H1 (cell line): ENCODE results near the gene LURAP1L. TPM values are rescaled to one million over a fixed set of nuclear protein-coding genes. Genes with fewer than 3 reads are reported as not detected.

Experiments used
- CTCF ChIA-PET: fragments of 300-600 bp; sonication (Branson Sonifier 250); formaldehyde crosslinking; loops from one replicate; lab custom pipeline; 2021; ENCODE audit not compliant: partially characterized antibody; lab: Charles Lee
- POLR2A ChIA-PET: fragments of 300-600 bp; sonication (Branson Sonifier 250); formaldehyde crosslinking; loops from one replicate; lab custom pipeline; 2021; ENCODE audit warnings: inconsistent platforms; ENCODE audit not compliant: partially characterized antibody; lab: Charles Lee
- DNase-seq, 2 experiments: peaks; one replicate each; pipeline versions ENCODE4 v3.0.0 to v3.0.0-alpha.2; 2010 to 2022; ENCODE audit warnings: low spot score in 2 of 2, low read depth in 1 of 2, mixed read lengths in 1 of 2
- FAIRE-seq: peaks from 2 replicates; lab custom pipeline; 2011; peaks lifted over from hg19 to GRCh38; lab: Jason Lieb, UNC
- H2AFZ ChIP-seq: 2 replicates; pipeline ENCODE4 v1.8.1; 2012; ENCODE audit warnings: low read length, inconsistent platforms
- H2AK5ac ChIP-seq: 2 replicates; pipeline ENCODE4 v1.6.1; 2013; ENCODE audit warnings: low read depth, low read length
- H2BK120ac ChIP-seq: replicated peaks from 2 replicates; pipeline ENCODE3; 2013; ENCODE audit warnings: low read depth, low read length, inconsistent platforms
- H2BK12ac ChIP-seq: 2 replicates; pipeline ENCODE4 v1.6.1; 2013; ENCODE audit warnings: low read depth, low read length
- H2BK15ac ChIP-seq: 2 replicates; pipeline ENCODE4 v1.6.1; 2013; ENCODE audit warnings: low read length
- H2BK20ac ChIP-seq: 2 replicates; pipeline ENCODE4 v1.6.1; 2013; ENCODE audit warnings: low read length
- H2BK5ac ChIP-seq: 2 replicates; pipeline ENCODE4 v1.6.1; 2013; ENCODE audit warnings: low read depth, low read length
- H3K14ac ChIP-seq: 2 replicates; pipeline ENCODE4 v1.6.1; 2013; ENCODE audit warnings: inconsistent platforms; ENCODE audit not compliant: insufficient read length
- H3K18ac ChIP-seq: 2 replicates; pipeline ENCODE4 v1.6.1; 2013; ENCODE audit warnings: low read length; ENCODE audit errors: extremely low read depth
- H3K23ac ChIP-seq: 2 replicates; pipeline ENCODE4 v1.6.1; 2013; ENCODE audit warnings: inconsistent platforms; ENCODE audit not compliant: insufficient read length
- H3K23me2 ChIP-seq: 2 replicates; pipeline ENCODE4 v1.6.1; 2013; ENCODE audit warnings: low read depth, low read length
- H3K27ac ChIP-seq: 2 replicates; pipeline ENCODE4 v1.6.1; 2011; ENCODE audit warnings: low read depth, low read length, inconsistent platforms
- H3K27me3 ChIP-seq, 4 experiments: replicated peaks in 1 of 4; 1 replicate in 1 of 4; 2 replicates in 3 of 4; pipeline versions ENCODE4 v1.6.1 to v1.8.1; 2011 to 2013; ENCODE audit warnings: low read length in 3 of 4, mild to moderate bottlenecking in 3 of 4, inconsistent platforms in 2 of 4, mixed read lengths in 2 of 4, moderate library complexity in 1 of 4; ENCODE audit not compliant: control insufficient read depth in 3 of 4, insufficient read depth in 3 of 4; ENCODE audit errors: extremely low read depth in 1 of 4
- H3K36me3 ChIP-seq, 4 experiments: 2 replicates each; pipeline versions ENCODE4 v1.6.1 to v1.8.1; 2011 to 2013; ENCODE audit warnings: mild to moderate bottlenecking in 4 of 4, low read length in 3 of 4, moderate library complexity in 2 of 4, control low read depth in 1 of 4, inconsistent platforms in 1 of 4; ENCODE audit not compliant: insufficient read depth in 4 of 4, control insufficient read depth in 2 of 4
- H3K4ac ChIP-seq: replicated peaks from 2 replicates; pipeline ENCODE3; 2013; ENCODE audit warnings: low read length, low read depth, mixed read lengths, inconsistent platforms; ENCODE audit not compliant: insufficient read length
- H3K4me1 ChIP-seq, 4 experiments: replicated peaks in 1 of 4; 1 replicate in 1 of 4; 2 replicates in 3 of 4; pipeline versions ENCODE4 v1.6.1 to v1.8.1; 2011 to 2013; ENCODE audit warnings: low read length in 3 of 4, inconsistent platforms in 2 of 4, mixed read lengths in 1 of 4; ENCODE audit not compliant: insufficient read depth in 4 of 4, control insufficient read depth in 3 of 4
- H3K4me2 ChIP-seq, 2 experiments: 2 replicates each; pipeline versions ENCODE4 v1.6.1 to v1.8.1; 2011 to 2013; ENCODE audit warnings: low read depth in 2 of 2, low read length in 2 of 2, control low read depth in 1 of 2, inconsistent platforms in 1 of 2, mild to moderate bottlenecking in 1 of 2; ENCODE audit not compliant: insufficient read depth in 1 of 2
- H3K4me3 ChIP-seq, 4 experiments: fragments of 200-600, 300-600 bp in 1 of 4; sonication (generic), shearing (Covaris generic), sonication (Bioruptor Twin) in 1 of 4; 2 replicates each; pipeline versions ENCODE4 v1.5.1 to v1.8.1; 2011 to 2016; ENCODE audit warnings: low read length in 4 of 4, low read depth in 3 of 4, control low read depth in 2 of 4, inconsistent platforms in 2 of 4, mild to moderate bottlenecking in 2 of 4, mixed read lengths in 1 of 4, moderate library complexity in 1 of 4; ENCODE audit not compliant: insufficient read depth in 2 of 4; ENCODE audit errors: extremely low read depth in 1 of 4
- H3K56ac ChIP-seq: replicated peaks from 2 replicates; pipeline ENCODE3; 2013; ENCODE audit warnings: low read depth, mild to moderate bottlenecking, mixed read lengths, low read length, inconsistent platforms; ENCODE audit not compliant: insufficient read length
- H3K79me1 ChIP-seq: 2 replicates; pipeline ENCODE4 v1.6.1; 2013; ENCODE audit warnings: low read depth, low read length, control low read depth
- H3K79me2 ChIP-seq, 2 experiments: 2 replicates each; pipeline versions ENCODE4 v1.6.1 to v1.8.1; 2012 to 2013; ENCODE audit warnings: low read length in 2 of 2, mild to moderate bottlenecking in 2 of 2, inconsistent platforms in 1 of 2; ENCODE audit not compliant: insufficient read depth in 2 of 2, control insufficient read depth in 1 of 2
- H3K9ac ChIP-seq, 4 experiments: replicated peaks in 1 of 4; 1 replicate in 1 of 4; 2 replicates in 3 of 4; pipeline versions ENCODE4 v1.6.1 to v1.8.1; 2011 to 2013; ENCODE audit warnings: low read depth in 3 of 4, low read length in 3 of 4, control low read depth in 2 of 4, mild to moderate bottlenecking in 2 of 4, moderate library complexity in 2 of 4, inconsistent platforms in 1 of 4; ENCODE audit errors: extremely low read depth in 1 of 4
- H3K9me3 ChIP-seq, 2 experiments: 2 replicates each; pipeline versions ENCODE4 v1.6.1 to v1.8.1; 2012 to 2013; ENCODE audit warnings: mild to moderate bottlenecking in 2 of 2, moderate library complexity in 2 of 2, control low read depth in 1 of 2, inconsistent platforms in 1 of 2, low read depth in 1 of 2, low read length in 1 of 2, mixed read lengths in 1 of 2; ENCODE audit not compliant: insufficient read depth in 2 of 2
- H4K20me1 ChIP-seq, 2 experiments: replicated peaks in 1 of 2; 2 replicates each; pipeline versions ENCODE3 to v1.8.1; 2011 to 2013; ENCODE audit warnings: inconsistent platforms in 2 of 2, low read length in 2 of 2, mild to moderate bottlenecking in 1 of 2; ENCODE audit not compliant: insufficient read depth in 2 of 2, control insufficient read depth in 1 of 2
- H4K5ac ChIP-seq: 2 replicates; pipeline ENCODE4 v1.6.1; 2013; ENCODE audit warnings: low read length, low read depth, mixed read lengths, inconsistent platforms; ENCODE audit not compliant: insufficient read length
- H4K8ac ChIP-seq: 2 replicates; pipeline ENCODE4 v1.8.0; 2013; ENCODE audit warnings: mild to moderate bottlenecking, moderate library complexity, low read length, inconsistent platforms; ENCODE audit not compliant: insufficient read depth; ENCODE audit errors: extremely low read depth
- H4K91ac ChIP-seq: replicated peaks from 2 replicates; pipeline ENCODE3; 2013; ENCODE audit warnings: low read length, mixed read lengths, inconsistent platforms; ENCODE audit not compliant: insufficient read length
- BCL11A ChIP-seq, 2 experiments: IDR thresholded peaks; one replicate each; pipeline ENCODE4 v1.6.1; 2011; ENCODE audit warnings: low read depth in 2 of 2, low read length in 2 of 2, mild to moderate bottlenecking in 2 of 2
- CBX5 ChIP-seq: fragments of 300-800, 300-1000 bp; sonication (generic); IDR thresholded peaks from 2 replicates; pipeline ENCODE4 v1.7.1; 2016; ENCODE audit warnings: antibody characterized with exemption, low read length, low read depth
- CBX8 ChIP-seq: fragments of 300-800, 300-1000 bp; sonication (generic); IDR thresholded peaks from 2 replicates; pipeline ENCODE4 v1.7.1; 2016; ENCODE audit warnings: low read depth, low read length, borderline replicate concordance
- CEBPB ChIP-seq: IDR thresholded peaks from 2 replicates; pipeline ENCODE4 v1.6.1; 2012; ENCODE audit warnings: low read depth, low read length
- CHD2 ChIP-seq: IDR thresholded peaks from 2 replicates; pipeline ENCODE4 v1.6.1; 2012; ENCODE audit warnings: low read length, improper control_type of control experiment
- CTBP2 ChIP-seq: IDR thresholded peaks from 2 replicates; pipeline ENCODE4 v1.7.0; 2011; ENCODE audit warnings: borderline replicate concordance, mild to moderate bottlenecking, moderate library complexity, mixed read lengths, low read length; ENCODE audit not compliant: insufficient read depth, insufficient read length
- EGR1 ChIP-seq: IDR thresholded peaks from 2 replicates; pipeline ENCODE4 v1.6.1; 2011; ENCODE audit warnings: low read depth, low read length, borderline replicate concordance
- KDM1A ChIP-seq: fragments of 200-600, 300-600 bp; sonication (generic); IDR thresholded peaks from 2 replicates; pipeline ENCODE4 v1.7.1; 2016; ENCODE audit warnings: mild to moderate bottlenecking, low read length, borderline replicate concordance
- POLR2AphosphoS5 ChIP-seq: IDR thresholded peaks from 2 replicates; pipeline ENCODE4 v1.6.1; 2011; ENCODE audit warnings: low read depth, low read length
- POU5F1 ChIP-seq: IDR thresholded peaks from 2 replicates; pipeline ENCODE4 v1.6.1; 2011; ENCODE audit warnings: low read depth, mild to moderate bottlenecking, low read length, moderate library complexity
- RNF2 ChIP-seq: fragments of 200-900, 300-1000 bp; sonication (generic); IDR thresholded peaks from 2 replicates; pipeline ENCODE4 v1.7.1; 2016; ENCODE audit warnings: borderline replicate concordance, low read depth, mild to moderate bottlenecking, antibody characterized with exemption, low read length; ENCODE audit not compliant: poor library complexity, severe bottlenecking; ENCODE audit errors: missing control alignments
- RXRA ChIP-seq: IDR thresholded peaks from 2 replicates; pipeline ENCODE4 v1.6.1; 2011; ENCODE audit warnings: low read depth, mild to moderate bottlenecking, low read length, moderate library complexity; ENCODE audit not compliant: insufficient read depth
- SAP30 ChIP-seq: fragments of 300-600 bp; sonication (generic); IDR thresholded peaks from 2 replicates; pipeline ENCODE4 v1.7.1; 2012; ENCODE audit warnings: low read length, moderate library complexity, mild to moderate bottlenecking, inconsistent platforms; ENCODE audit not compliant: insufficient read depth, insufficient replicate concordance
- SP4 ChIP-seq: IDR thresholded peaks from 2 replicates; pipeline ENCODE4 v1.6.1; 2012; ENCODE audit warnings: low read length, inconsistent platforms
- polyA plus RNA-seq, 7 experiments: library from polyadenylated mRNA; depleted of rRNA in 3 of 7; stranded (reverse) in 5 of 7; unstranded in 2 of 7; fragments of >200 nt in 5 of 7; fragments of 200-250 nt in 2 of 7; gene quantifications; 1 replicate in 5 of 7; 2 replicates in 1 of 7; 4 replicates in 1 of 7; pipeline versions ENCODE4 v1.2.1 to v1.2.3, GENCODE V29; 2011 to 2013; ENCODE audit warnings: missing spikeins in 2 of 7, mixed read lengths in 2 of 7
- total RNA-seq: library from RNA; stranded (reverse); fragmentation: NEBNext Ultra II Directional; extraction: Animal tissue kit (Norgen Biotek cat#: 25700); gene quantifications from 2 replicates; pipeline ENCODE4 v1.2.1, GENCODE V29; 2021
- TF ChIP-seq, protein P1 (sequence below): IDR thresholded peaks from 2 replicates; pipeline ENCODE4 v1.6.1; 2012; ENCODE audit warnings: inconsistent platforms

LURAP1L gene
- total and polyA plus RNA-seq, 2 of the 8 experiments (the other 6 are each of a cell fraction or from before 2014, with no cell fraction given) = 0.63 to 1.2 TPM

DNA sequence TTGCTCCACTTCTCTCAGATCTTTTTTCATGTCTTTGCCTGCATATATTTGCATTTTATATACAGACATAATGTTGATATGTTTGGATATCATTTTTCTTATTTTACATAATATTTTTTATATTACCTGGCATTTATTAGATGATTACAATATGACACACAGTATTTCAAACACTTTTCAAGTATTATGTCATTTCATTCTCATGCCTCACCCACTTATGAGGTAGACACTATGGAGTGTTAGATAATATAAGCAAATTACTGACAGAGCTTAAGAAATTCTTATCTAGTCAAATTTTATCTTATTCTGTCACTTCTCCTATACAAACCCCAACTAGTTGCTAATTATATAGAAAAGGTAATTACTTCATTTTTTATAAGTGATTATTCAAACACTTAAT lies 11.1 kb downstream of the LURAP1L start:
- H4K91ac ChIP-seq = no peak overlapping the region
- H3K27ac ChIP-seq = no peak overlapping the region
- H3K4me2 ChIP-seq = no peak overlapping the region
- H2AFZ ChIP-seq = no peak overlapping the region
- no peaks in the 10 kb centered on the region for H3K23me2 ChIP-seq
- H3K14ac ChIP-seq = no peak overlapping the region
- H4K5ac ChIP-seq = no peak overlapping the region
- H3K79me2 ChIP-seq = no peaks in the 10 kb centered on the region
- H3K4ac ChIP-seq = no peak overlapping the region
- H2BK15ac ChIP-seq = no peak overlapping the region
- H3K4me1 ChIP-seq = no peaks in the 10 kb centered on the region
- ChIA-PET POLR2A (no interaction called here), CTCF (interaction anchor here (1.7 kb wide), 1 partner anchor 32 kb away, joined by 4 read pairs; no protein-coding TSS in a partner anchor)
- H2BK12ac ChIP-seq = no peak overlapping the region
- H3K56ac ChIP-seq = no peak overlapping the region
- no peaks in the 10 kb centered on the region for H3K27me3 ChIP-seq
- no peak overlapping the region for H2BK5ac ChIP-seq
- H3K4me3 ChIP-seq = no peak overlapping the region
- no peak overlapping the region for H3K9ac ChIP-seq
- no peak overlapping the region for H3K18ac ChIP-seq
- DNase-seq (no peak), FAIRE-seq (no peak)
- H2BK20ac ChIP-seq = no peak overlapping the region
- no peak overlapping the region for H3K23ac ChIP-seq
- no peaks in the 10 kb centered on the region for H3K36me3 ChIP-seq
- H2BK120ac ChIP-seq = no peak overlapping the region
- H2AK5ac ChIP-seq = no peak overlapping the region
- no peak overlapping the region for H4K8ac ChIP-seq
- no peaks in the 10 kb centered on the region for H3K79me1 ChIP-seq
- no peaks in the 10 kb centered on the region for H4K20me1 ChIP-seq
- no peaks in the 10 kb centered on the region for H3K9me3 ChIP-seq
- TF ChIP-seq, protein P1, sequence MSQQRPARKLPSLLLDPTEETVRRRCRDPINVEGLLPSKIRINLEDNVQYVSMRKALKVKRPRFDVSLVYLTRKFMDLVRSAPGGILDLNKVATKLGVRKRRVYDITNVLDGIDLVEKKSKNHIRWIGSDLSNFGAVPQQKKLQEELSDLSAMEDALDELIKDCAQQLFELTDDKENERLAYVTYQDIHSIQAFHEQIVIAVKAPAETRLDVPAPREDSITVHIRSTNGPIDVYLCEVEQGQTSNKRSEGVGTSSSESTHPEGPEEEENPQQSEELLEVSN = no peak
- TF ChIP-seq RNF2 (no peak), CEBPB (no peak), SAP30 (no peak), KDM1A (no peak), CBX5 (no peak), SP4 (no peak), RXRA (no peak), CTBP2 (no peak), CHD2 (no peak), BCL11A (IDR thresholded peaks at IDR 0.05; ENCODE audit: low read depth in 2 of 2, low read length in 2 of 2) (no peak), CBX8 (no peak), POU5F1 (no peak), EGR1 (no peak), POLR2AphosphoS5 (no peak)
